Fibroblast of mammary gland (primary cell): ENCODE measurements around the gene YDJC.

Source experiments
- DNase-seq: peaks from one replicate; pipeline ENCODE4 v3.0.0-alpha.2; 2010; ENCODE audit warnings: low read depth
- H3K4me3 ChIP-seq: 2 replicates; pipeline ENCODE4 v1.5.1; 2011; ENCODE audit warnings: low read depth, mild to moderate bottlenecking, low read length, moderate library complexity; ENCODE audit not compliant: control insufficient read depth
- TF ChIP-seq, protein P1 (sequence below): conservative IDR thresholded peaks from 2 replicates; pipeline ENCODE4 v1.5.1; 2011; ENCODE audit warnings: low read depth, low read length, inconsistent platforms; ENCODE audit not compliant: control insufficient read depth, insufficient read depth

The YDJC gene

DNA sequence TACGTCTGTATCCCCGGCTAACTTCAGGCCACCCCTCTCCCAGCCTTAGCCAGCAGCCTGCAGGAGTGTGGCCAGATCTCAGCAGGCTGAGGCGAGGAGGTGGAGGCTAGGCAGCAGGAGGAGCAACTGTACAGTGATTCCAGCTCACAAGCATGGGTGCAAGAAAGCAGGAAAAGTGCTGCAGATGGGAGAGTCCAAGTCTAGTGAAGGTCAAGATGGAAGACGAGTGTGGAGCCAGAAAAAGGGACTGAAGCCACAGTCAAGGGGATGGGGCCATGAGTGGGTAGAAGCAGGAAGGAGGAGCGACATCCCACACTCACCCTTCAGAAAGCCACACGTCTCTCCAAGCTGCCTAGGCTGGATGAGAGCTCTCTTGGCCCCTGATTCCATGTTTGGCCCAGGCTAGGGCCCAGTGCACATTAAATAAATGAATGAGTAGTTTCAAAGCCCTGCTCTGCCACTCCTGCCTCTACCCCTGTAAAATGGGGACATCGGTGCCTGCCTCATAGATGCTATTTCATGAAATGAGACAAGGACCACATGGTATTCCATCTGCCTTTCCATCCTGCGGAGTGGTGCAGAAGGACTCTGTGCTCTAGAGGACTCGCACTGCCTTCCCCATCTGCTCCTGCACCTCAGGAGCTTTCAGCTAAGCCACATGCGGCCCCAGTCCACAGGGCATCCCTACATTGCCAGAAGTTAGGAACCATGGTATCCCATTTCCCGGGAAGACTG is 2.9 kb downstream of the YDJC start:
- TF ChIP-seq, protein P1, sequence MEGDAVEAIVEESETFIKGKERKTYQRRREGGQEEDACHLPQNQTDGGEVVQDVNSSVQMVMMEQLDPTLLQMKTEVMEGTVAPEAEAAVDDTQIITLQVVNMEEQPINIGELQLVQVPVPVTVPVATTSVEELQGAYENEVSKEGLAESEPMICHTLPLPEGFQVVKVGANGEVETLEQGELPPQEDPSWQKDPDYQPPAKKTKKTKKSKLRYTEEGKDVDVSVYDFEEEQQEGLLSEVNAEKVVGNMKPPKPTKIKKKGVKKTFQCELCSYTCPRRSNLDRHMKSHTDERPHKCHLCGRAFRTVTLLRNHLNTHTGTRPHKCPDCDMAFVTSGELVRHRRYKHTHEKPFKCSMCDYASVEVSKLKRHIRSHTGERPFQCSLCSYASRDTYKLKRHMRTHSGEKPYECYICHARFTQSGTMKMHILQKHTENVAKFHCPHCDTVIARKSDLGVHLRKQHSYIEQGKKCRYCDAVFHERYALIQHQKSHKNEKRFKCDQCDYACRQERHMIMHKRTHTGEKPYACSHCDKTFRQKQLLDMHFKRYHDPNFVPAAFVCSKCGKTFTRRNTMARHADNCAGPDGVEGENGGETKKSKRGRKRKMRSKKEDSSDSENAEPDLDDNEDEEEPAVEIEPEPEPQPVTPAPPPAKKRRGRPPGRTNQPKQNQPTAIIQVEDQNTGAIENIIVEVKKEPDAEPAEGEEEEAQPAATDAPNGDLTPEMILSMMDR, result no peak
- no peak overlapping the region for H3K4me3 ChIP-seq

DNA sequence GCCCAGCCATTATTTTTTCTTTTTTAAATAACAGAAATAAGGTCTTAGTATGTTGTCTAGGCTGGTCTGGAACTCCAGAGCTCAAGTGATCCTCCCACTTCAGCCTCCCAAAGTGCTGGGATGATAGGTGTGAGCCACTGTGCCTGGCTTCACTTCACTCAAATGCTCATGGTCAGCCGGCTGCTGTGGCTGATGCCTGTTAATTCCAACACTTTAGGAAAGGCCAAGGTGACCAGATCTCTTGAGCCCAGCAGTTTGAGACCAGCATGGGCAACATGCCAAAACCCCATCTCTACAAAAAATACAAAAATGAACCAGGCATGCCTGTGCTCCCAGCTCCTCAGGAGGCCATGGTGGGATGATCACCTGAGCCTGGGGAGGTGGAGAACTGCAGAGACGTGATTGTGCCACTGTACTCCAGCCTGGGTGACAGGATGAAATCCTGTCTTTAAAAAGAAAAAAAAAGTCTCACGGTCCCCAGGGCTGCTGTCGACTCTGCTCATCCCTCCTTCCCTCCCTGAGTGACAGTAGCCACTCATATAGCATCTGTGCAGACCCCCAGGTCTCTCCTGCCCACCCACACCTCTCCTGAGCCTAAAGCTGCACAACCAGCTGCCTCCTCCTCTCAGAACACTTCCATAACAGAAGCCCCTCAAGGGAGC is 3.6 kb downstream of the YDJC start:
- TF ChIP-seq, protein P1, result no peak
- DNase-seq, result no peak
- H3K4me3 ChIP-seq, result no peak overlapping the region

More for the DNA sequence above, 2.9 kb downstream of the YDJC start:
- no peak for DNase-seq

DNA sequence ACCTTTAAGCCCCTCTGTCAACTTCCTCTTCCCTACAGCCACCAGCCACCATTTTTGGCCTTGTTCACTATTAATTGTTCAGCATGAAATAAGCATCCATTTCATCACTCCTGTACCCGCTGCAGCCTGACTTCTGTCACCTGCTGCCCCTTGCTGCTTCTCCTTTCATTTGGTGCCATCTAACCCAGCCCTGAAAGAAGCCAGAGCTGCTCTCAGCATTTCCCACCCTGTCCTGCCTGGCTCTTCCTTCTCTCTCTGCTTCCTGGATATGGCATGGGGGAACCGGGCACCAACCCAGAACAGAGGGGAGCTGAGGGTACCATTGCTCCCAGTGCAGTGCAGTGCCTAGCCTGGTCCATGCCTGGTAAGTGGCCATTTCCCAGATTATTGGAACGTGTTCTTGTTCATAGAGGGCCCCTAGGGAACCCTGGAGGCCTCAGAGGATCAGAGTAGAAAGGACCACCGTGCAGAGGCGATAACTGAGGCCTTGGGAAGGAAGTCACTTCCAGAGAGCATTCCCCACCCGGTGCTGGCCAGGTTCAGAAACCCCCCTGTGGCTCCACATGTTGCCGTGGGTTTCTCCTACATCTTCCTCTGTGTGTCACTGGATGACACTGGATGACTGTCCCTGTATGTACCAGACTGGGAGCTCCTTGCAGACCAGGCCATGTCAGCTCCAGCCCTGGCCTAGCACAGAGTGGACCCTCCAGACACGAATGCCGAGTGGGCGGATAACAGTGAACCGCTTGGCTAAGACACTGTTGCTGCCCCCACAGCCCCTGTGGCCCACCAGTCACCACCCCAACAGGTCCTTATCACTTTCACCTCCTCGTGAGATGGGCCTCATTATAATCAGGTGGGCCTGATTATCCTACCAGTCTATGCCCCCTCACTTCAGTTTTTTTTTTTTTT is 4.7 kb downstream of the YDJC start:
- TF ChIP-seq, protein P1, result no peak
- no peak overlapping the region for H3K4me3 ChIP-seq
- DNase-seq, result no peak

DNA sequence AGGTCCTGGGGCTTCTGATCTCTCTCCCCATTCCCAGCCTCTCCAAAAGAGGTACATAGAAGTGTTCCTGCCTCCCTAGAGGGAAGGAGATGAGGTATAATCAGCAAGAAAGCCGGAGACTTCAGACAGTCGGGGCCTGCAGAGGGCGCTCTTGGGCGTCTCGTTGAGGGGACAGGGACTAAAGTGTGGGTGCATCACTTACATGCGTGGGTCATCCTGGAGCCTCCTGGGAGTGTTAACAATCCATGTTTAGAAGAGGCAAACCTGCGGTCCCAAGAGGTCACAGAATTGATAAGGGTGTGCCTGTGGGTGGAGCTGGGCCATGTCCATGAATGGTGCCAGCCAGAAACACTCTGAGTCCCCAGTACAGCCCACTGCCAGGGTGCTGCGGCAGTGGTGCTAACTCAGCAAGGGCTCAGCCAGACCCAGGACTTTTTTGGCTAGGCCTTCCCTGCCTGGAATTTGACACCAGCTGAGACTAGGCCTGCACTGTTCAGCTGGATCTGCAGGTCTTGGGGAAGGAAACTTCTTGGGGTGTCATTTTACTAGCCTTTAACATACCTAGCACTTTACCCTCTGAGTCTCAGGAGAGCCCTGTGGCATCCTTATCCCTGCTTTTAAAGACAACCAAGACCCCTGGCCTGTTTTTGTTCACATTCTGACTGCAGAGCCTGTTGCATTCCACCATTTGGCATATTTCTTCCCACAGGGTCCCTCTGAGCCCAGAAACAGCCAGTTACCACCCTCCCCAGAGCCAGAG is 5.5 kb downstream of the YDJC start:
- no peak overlapping the region for H3K4me3 ChIP-seq
- DNase-seq, result peak; percentile 30
- TF ChIP-seq, protein P1, result peak; percentile 50

DNA sequence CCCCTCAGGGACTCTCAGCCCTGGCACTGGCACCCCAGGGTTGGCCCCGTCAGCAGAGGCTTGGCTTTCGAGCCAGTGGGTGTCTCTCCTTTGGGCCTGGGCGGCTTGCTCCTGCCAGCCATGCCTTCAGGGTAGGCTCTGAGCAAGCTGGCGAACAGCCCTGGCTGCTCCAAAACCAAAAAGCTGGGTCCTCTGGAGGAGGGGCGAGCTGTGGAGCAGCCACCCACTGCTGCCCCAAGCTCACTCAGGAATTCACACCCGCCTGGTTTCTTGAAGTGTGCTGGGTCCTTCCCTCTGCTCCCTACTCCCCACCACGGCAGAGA is 6.2 kb downstream of the YDJC start:
- H3K4me3 ChIP-seq, result no peak overlapping the region
- TF ChIP-seq, protein P1, result no peak
- no peak for DNase-seq
